Measurements from ENCODE around the gene VPS8.
"Not testable (repeated sequence)": the region's sequence is repeated elsewhere in the genome, so short reads cannot be mapped to it uniquely, and the experiment has no call there.

The VPS8 gene

DNA sequence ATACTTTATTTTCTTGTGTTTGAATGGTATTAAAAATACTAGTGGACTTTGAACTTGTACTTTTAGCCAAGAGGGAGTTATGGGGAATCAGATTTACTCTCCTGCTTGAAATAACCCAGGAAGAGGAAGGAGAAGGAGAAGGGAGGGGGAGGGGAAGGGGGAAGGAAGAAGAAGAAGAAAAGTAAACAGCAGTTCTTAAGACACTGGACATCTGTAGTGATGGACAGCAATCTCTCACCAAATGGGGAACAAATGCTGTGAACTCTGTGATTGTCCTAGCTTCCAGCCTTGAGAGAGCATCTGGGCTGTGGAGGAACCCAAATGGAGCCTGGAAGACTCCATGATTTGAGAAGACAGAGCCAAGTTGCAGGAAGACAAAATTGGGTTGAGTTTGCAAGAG, 52.0 kb downstream of the VPS8 start:
- DNase-seq (ENCODE audit: low read depth in 1 of 2, low spot score in 1 of 2) = no peak

DNA sequence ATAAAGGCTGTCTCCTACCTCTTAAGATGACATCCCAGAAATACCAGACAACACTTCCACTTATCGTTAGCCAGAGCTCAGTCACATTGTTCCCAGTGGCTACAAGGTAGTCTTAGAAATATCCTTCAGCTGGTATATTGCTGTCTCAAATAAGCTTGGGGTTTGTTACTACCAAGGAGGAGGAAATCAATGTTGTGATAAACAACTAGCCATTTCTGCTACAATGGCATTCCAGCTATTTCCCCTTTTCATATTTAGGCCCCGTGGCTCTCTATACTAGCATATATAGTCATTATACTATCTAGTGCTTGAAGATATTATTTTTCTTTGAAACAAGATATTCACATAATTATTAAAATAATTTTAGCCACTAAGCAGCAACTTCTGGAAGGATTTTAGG, 56.5 kb downstream of the VPS8 start:
- no peak for DNase-seq (ENCODE audit: low read depth in 1 of 2, low spot score in 1 of 2)

DNA sequence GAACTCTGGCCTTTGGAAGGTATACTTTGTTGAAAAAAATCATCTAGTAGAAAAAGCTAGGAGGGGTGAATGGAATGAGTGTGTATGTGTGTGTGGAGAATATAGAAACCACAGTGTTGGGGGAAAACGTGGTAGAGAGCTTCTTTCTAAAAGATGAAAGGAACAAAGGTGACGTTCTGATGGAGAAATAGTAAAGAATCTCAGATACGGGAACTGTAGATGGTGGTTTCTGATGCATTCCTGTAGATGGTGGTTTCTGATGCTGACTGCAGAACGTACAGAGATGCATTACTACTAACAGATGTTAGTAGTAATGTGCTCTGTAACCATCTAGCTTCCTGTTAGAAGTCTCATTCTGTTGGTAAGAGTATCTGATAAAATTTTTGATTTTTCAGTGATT, 60.2 kb downstream of the VPS8 start:
- no peak for DNase-seq (ENCODE audit: low read depth in 1 of 2, low spot score in 1 of 2)

DNA sequence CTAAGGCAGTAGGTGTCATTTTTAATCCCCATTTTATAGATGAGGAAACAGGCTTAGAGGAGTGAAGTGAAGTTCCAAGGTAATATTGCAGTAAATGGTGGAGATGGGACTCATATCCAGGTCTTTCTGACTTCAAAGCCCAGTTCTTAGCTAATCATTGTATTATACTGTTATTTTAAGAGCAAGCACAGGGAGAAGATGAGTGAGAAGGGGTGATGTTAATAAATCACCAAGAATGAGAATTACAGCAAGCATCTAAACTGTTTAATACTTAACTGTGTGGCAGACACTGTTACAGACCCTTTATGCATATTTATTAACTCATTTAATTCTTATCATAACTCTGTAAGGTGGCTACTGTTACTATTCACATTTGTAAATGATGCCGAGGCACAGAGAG, 61.2 kb downstream of the VPS8 start:
- DNase-seq (ENCODE audit: low read depth in 1 of 2, low spot score in 1 of 2) = no peak

DNA sequence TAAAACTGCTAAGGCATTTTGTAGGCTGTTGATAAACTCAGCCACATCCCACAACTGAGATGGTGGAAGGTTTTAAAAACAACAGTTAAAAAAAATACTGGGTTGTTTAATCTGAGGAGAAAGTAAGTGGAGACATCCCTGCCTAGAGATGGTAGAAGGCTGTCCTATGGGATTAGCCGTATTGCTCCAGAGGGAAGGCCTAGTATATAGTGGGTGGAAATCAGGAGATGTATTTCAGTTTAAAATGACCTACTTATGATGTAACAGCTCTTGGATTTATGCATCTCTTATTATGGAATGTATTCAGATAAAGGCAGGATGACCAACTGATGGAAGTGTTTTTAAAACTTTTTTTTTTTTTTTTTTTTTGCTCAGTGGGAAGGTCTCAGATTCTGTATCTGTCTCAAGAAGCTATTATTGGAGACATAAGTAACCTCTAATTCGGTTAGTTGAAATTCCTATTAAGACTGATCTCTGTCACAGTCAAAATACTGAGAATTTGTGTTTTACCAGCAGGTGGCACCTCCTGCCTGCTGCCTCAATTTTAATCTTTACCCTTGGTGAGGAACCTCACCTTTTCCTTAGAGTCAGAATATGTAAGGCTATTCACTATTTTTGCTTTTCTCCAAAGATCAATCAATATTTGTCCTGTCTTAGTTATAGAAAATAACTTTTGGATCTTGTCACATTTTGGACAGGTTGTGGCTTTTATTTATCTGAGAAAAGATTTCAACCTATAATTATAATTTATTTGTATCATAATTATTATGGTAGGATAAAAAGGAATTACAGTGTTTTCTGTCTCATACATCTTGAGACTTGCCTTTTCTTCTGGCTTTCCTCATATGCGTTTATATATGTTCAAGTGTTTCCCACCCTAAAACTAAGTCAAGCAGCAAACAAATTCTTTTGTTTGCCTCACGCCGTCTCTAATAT, 63.0 kb downstream of the VPS8 start:
- no peak for DNase-seq (ENCODE audit: low read depth in 1 of 2, low spot score in 1 of 2)

DNA sequence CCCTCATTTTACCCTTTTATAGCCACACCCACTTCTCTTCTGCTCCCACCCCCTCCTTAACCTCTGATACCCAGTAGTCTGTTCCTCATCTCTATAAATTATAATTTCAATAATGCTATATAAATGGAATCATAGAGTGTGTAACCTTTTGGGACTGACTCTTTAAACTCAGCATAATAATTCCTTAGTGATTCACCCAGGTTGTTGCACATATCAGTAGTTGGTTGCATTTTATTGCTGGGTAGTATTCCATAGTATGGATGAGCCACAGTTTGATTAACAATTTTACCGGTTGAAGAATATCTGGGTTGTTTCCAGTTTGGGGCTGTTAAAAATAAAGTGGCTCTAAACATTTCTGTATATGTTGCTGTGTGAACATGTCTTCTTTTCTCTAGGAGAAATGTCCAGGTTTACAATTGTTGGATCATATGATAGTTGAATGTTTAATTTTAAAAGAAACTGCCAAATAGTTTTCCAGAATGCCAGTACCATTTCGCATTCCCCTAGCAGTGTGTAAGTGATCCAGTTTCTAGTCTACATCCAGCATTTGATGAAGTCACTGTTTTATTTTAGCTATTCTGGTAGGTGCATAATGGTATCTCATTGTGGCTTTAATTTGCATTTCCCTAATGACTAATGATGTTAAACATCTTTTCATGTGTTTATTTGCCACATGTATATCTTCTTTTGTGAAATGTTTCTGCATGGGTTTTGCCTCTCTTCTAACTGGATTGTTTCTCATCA, 68.5 kb downstream of the VPS8 start:
- no peak for DNase-seq (ENCODE audit: low read depth in 1 of 2, low spot score in 1 of 2)

DNA sequence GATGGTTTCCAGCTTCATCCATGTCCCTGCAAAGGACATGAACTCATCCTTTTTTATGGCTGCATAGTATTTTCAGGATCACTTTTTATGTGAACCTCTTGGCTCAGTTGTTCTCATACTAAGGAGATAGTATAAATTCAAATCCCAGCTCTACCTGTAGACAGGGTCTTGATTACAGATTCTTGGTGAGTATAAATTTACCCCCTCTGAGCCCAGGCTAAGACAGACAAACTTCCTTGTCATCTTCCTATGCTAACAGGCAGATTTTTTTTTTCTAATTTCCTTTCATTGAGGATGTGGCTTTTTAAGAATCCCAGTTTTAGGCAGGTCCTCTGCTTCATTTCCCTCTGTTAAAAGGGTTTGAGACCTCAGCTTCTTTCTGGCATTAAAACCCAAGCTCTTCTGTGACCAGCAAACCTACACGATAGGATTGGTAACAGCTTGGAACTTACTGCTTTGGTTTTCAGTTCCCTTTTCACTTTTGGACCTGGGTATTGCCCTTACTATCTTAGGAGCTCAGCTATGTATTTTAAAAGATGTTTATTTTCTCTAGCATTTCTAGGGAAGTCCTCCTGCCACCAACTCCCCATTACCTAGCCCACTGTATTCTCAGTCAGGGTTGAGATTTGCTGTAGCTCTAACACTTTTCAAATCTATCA, 72.5 kb downstream of the VPS8 start:
- no peak for DNase-seq (ENCODE audit: low read depth in 1 of 2, low spot score in 1 of 2)

DNA sequence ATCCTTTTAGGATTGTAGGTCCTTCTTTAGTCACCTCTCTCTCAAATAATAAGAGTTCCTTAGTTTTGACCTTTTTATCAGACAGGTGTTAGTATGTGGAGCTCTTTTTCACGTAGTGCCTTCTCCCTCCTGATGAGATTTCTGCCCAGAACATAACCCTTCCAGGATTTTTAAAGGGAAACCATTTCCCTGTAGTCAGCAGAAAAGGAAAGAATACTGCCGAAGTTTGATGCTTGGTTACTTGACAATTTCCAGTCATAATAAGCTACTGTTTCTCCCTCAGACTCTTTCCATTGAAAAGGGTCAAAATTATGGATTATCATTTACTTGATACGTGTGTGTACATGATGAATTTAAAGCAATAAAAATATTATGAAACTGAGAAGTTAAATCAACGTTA, 73.1 kb downstream of the VPS8 start:
- no peak for DNase-seq (ENCODE audit: low read depth in 1 of 2, low spot score in 1 of 2)

DNA sequence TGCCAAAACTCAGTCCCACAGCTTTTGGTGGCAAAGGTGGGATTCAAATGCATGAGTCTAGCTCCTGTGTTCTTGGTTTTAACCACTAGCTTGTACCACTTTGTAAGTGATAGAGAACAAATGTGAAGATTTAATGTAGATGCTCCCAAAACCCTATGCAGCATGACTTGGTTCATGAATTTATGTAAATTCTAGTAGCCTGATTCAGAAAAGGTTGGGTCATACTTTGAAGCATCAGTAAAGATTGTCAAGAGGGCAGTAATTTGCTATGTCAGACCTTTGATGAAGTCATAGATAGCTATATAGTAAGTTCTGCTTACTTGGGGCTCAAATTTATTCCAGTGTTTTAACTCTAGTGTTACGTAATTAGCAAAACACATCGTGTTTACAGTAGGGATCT, 75.6 kb downstream of the VPS8 start:
- no peak for DNase-seq (ENCODE audit: low read depth in 1 of 2, low spot score in 1 of 2)

DNA sequence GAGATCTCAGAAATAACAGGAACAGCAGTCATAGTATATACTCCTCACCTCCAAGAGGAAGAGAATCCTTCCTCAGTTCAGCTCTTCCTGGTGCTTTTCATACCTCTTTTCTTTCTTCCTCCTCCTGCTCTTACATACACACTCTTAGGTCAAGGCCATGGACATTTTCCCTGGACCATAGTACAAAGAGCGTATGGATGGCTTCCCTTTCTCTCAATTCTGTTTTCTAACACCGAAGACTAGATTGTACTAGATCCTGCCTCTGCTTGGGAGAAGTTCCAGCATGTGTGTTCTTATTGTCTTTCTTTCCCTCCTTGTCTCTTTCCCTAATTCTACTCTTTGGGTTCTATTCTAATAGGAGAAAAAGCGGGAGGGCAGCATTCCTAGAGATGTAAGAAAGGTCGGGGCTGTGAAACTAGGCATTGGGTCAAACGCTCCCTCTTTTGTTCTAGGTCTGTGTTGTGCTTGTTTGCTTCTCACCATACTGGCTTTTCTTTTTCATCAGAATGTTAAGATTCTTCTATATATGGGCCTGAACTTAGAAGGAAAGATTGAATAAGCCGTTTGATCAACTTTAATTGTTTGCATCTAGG, 77.4 kb downstream of the VPS8 start:
- DNase-seq (ENCODE audit: low read depth in 1 of 2, low spot score in 1 of 2) = no peak

DNA sequence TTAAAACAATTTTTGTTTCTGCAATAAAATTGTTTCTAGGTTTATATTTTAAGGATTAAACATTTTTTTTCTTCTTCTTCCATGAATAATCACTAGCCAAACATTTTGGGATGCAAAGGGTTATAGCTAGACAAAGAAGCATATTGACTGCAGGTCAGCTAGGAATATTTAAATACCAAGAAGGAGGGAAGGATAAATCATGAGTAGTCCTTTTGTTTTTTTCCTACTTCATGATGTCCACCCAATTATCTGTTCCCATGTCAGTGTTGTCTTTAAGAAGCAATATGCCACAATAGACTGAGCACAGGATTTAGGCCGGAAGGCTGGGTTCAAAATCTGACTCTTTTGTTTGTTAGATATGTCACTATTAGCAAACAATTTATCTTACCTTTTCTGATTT, 82.1 kb downstream of the VPS8 start:
- DNase-seq (ENCODE audit: low read depth in 1 of 2, low spot score in 1 of 2) = no peak

DNA sequence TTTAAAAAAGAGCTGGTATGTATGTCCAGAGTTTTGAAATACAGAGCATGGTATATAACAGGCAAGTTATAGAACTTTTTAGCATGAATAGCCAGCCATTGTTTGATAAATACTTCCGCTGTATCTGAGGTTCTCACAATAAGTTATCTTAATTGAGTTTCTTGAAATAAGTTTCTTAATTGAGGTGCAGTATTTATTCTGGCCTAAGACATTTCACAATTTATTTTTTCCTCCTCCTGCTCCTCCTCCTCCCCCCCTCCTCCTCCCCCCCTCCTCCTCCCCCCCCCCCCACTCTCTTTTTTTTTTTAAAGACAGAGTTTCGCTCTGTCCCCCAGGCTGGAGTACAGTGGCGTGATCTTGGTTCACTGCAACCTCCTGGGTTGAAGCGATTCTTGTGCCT, 83.4 kb downstream of the VPS8 start:
- DNase-seq (ENCODE audit: low read depth in 1 of 2, low spot score in 1 of 2) = no peak

DNA sequence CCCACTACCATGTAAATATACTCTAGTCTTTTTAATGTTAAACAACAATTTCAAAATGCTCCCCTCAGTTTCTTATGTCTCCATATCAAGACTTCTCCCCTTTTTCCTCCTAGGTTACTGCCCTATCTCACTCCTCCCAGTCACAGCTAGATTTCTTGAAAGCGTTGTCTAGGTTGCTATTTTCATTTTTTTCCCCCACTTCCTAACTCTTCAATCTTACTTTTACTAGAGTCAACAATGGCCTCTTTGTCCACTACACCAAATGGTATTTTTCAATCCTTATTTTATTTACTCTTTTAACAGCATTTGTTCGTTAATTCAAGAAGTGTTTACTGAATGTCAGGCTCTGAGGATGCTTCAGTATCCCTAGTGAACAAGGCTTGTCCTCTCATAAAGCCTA, 84.4 kb downstream of the VPS8 start:
- no peak for DNase-seq (ENCODE audit: low read depth in 1 of 2, low spot score in 1 of 2)

DNA sequence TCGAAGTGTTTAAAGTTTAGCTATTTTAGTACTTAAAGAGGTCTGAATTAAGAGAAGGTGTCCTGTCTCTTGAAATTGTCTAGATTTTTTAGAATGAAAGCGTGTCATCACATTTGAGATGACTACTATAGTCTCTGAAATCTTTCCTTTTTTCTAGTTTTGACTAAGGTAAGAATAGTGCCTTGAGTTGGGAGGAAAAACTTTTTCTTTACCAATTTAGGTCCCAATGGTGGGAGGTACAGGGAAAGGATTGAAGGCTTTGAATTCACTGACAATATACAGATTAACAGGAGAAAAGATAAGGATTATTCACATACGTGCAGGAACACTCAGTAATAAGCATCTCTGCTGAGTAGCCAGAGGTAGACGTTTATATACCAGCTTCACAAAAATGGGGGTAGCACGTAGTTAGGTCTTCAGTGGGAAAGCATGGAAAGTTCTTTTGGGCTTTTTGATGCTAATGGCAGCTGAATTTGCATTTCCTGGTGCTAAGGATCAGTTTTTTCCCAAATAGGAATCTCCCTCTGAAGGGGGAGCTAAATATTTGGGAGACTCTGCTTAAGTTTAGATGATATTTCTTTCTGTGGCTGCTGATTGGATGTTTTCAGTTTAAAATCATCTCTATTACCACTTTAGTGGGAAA, 88.1 kb downstream of the VPS8 start:
- DNase-seq (ENCODE audit: low read depth in 1 of 2, low spot score in 1 of 2) = no peak

DNA sequence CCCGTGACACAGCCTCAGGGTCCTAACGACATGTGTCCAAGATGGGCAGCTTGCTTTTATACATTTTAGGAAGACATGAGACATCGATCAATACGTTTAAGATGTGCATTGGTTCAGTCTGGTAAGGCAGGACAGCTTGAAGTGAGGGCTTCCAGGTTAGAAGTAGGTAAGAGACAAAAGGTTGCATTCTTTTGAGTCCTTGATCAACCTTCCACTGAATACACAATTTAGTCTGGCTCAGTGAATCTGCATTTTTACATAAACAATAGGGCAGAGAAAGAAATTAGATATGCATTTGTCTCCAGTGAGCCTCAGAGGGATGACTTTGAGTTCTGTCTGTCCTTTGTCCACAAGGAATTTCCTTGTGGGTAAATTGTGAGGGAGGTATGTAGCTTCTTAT, 95.1 kb downstream of the VPS8 start:
- not testable (repeated sequence) for DNase-seq (ENCODE audit: low read depth in 1 of 2, low spot score in 1 of 2)

DNA sequence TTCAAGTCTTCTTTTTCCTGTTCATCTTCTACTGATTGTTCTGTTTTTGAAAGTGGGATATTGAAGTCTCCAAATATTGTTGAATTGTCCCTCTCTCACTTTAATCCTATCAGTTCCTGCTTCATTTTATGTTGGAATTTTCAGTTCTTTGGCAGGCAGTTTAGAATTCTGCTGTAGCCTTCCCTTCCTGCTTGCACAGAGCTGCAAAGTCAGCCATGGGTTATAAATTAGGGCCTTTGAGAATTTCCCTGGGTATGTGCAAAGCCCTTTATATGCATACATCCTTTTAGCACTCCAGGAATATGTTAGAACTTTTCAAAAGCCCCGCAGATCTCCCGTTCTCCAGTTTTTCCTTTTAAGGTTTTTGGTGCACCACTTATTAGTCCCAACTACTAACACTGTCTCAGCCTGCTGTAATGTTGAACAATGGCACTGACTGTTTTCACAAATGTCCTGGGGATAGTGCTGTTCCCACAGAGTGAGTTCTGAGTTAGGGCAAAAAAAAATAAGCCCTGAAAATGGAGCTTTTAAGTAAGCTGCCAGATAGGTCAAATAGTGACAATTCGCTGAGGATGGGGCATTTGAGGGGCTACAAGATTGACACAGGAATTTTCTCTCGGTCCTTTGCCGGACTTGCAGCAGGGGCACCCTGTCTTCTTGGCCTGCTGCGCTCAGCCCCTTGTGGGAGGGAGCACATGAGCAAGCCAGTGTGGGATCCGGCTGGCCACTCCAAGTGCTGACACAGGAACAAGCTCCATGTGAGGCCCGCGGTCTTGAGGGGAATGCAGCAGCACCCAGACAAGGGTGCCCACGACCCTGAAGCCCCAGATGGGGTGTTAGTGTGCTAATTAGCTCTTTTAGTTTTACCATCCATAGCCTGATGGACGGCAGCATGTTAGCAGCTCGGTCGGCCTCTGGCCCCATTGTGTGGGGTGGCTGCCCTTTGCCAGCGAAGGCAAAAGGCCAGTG, 96.0 kb downstream of the VPS8 start:
- no peak for DNase-seq (ENCODE audit: low read depth in 1 of 2, low spot score in 1 of 2)

DNA sequence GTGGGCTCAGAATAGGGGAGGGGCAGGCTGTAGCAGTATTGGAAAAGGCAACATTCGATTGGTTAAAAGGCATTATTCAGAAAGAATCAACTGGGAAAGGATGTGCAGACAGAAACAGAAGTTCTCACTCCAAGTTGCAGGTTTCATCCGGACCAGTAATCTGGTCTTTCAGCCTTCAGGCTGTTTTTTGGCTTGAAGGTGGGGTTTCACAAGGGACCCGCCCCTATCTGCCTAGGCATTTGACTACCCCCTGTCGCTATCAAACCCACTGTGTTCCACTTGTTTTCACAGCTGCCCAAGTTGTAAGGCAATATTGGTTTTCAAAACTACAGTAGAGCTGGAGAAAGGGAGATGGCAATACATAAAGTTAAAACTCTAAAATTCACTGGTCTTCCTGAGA, 96.9 kb downstream of the VPS8 start:
- DNase-seq (ENCODE audit: low read depth in 1 of 2, low spot score in 1 of 2) = no peak

DNA sequence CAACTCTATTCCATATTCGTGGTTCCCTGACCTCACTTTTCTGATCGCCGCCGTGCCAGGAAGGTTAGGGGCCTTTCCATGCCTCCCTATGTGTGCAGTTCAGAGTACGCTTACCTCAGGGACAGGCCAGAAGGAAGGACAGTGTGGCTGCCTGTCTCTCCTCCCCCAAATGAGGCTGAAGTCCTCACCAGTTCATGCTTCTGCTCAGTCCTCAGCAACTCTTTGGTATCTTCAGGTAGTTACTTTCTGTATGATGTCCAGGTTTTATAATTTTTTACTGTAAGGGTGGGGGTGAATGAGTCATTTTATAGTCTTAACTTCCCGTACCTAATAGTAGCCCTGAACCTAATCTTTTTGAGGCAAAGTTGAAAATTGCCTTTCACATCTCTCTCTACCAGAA, 98.7 kb downstream of the VPS8 start:
- no peak for DNase-seq (ENCODE audit: low read depth in 1 of 2, low spot score in 1 of 2)

DNA sequence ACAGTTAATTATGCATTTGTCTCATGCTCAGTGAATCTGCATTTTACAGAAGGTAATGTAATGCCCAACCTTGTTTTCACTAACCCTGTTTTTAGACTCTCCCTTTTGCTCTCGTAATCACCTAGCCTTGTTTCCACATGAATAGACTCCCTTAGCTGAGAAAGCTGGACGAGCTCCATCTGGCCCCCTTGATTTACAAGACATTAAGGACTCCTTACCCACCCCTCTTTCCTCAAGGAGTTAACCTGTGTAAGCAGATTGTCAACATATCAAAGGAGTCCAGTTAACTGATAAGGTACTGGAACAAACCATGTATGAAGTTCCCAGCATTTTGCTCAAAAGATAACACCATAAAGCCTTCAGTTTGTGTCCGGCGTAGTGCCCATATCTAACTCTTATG, 99.6 kb downstream of the VPS8 start:
- no peak for DNase-seq (ENCODE audit: low read depth in 1 of 2, low spot score in 1 of 2)

DNA sequence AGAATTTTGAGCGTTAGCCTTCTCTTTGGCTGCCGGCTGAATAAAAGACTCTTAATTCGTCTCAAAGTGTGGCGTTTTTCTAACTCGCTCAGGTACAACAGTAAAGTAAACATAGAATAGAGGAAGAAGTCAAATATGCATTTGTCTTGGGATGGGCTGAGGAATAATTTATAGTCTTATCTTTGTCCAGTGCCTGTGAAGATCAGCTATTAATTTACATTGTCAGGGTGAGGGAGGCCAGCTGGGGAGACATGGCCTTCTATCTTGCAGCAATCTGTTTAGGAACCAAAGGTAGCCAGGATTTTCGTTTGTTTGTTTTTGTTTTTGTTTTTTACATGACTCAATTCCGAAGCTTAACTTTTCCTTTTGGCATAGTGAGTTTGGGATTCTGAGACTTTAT, 100.2 kb downstream of the VPS8 start:
- DNase-seq (ENCODE audit: low read depth in 1 of 2, low spot score in 1 of 2) = no peak

All from activated CD4-positive, alpha-beta T cell treated with anti-CD3 and anti-CD28 coated beads, Interleukin-2, amount 50 U/mL, for 24 hours (primary cell).